ENCODE measurements around the gene FAM184B. TPM values are rescaled to one million over a fixed set of nuclear protein-coding genes. Genes with fewer than 3 reads are reported as not detected.

Gene FAM184B
- total RNA-seq, 1 experiment from 2014 or later: not detected

GRCh38 chr4:17773135-17773698 is 8.2 kb downstream of the FAM184B start:
- no peaks in the 10 kb centered on the region for H3K4me1 Mint-ChIP-seq (ENCODE audit: low read depth, unreplicated experiment)
- no peak overlapping the region for H3K4me3 Mint-ChIP-seq (ENCODE audit: unreplicated experiment)
- intact Hi-C loops (cut with micrococcal nuclease; ENCODE audit: unreplicated experiment): no loop called here
- no peaks in the 10 kb centered on the region for H3K36me3 Mint-ChIP-seq (ENCODE audit: insufficient read depth, unreplicated experiment)
- DNase-seq: no peak
- H3K4me1 ChIP-seq: no peaks in the 10 kb centered on the region
- TF ChIP-seq CTCF (IDR thresholded peaks at IDR 0.05; ENCODE audit: insufficient read depth in 1 of 2, low read depth in 1 of 2, low read length in 1 of 2, severe bottlenecking in 1 of 2, unreplicated experiment in 1 of 2): no peak
- H3K9me3 ChIP-seq: no peaks in the 10 kb centered on the region
- H3K9me3 Mint-ChIP-seq (ENCODE audit: unreplicated experiment): no peaks in the 10 kb centered on the region
- CTCF ChIA-PET: no interaction called here
- no peak overlapping the region for H3K27ac Mint-ChIP-seq (ENCODE audit: unreplicated experiment)
- H3K27me3 Mint-ChIP-seq (ENCODE audit: insufficient read depth, unreplicated experiment): no peaks in the 10 kb centered on the region
- POLR2A ChIA-PET: no interaction called here
- no peak overlapping the region for H3K4me3 ChIP-seq (ENCODE audit: low read depth, low read length)
- H3K27me3 ChIP-seq (replicated peaks; ENCODE audit: control insufficient read depth, insufficient read depth, low read length): no peaks in the 10 kb centered on the region
- H3K36me3 ChIP-seq (ENCODE audit: control insufficient read depth, insufficient read depth, low read length): no peaks in the 10 kb centered on the region
- BruUV-seq (replicated peaks): no TSS peak

GRCh38 chr4:17771284-17771908 is 10.0 kb downstream of the FAM184B start:
- Histone ChIP-seq H3K4me1 (no peaks in the 10 kb centered on the region), H3K4me3 (ENCODE audit: low read depth, low read length) (no peak overlapping the region), H3K27me3 (replicated peaks; ENCODE audit: control insufficient read depth, insufficient read depth, low read length) (no peaks in the 10 kb centered on the region), H3K36me3 (ENCODE audit: control insufficient read depth, insufficient read depth, low read length) (no peaks in the 10 kb centered on the region), H3K9me3 (no peaks in the 10 kb centered on the region)
- Mint-ChIP-seq H3K27ac (ENCODE audit: unreplicated experiment) (no peak overlapping the region), H3K9me3 (ENCODE audit: unreplicated experiment) (no peaks in the 10 kb centered on the region), H3K4me3 (ENCODE audit: unreplicated experiment) (no peak overlapping the region), H3K36me3 (ENCODE audit: insufficient read depth, unreplicated experiment) (no peaks in the 10 kb centered on the region), H3K4me1 (ENCODE audit: low read depth, unreplicated experiment) (no peaks in the 10 kb centered on the region), H3K27me3 (ENCODE audit: insufficient read depth, unreplicated experiment) (no peaks in the 10 kb centered on the region)
- no TSS peak for BruUV-seq (replicated peaks)
- intact Hi-C loops (cut with micrococcal nuclease; ENCODE audit: unreplicated experiment): no loop called here
- DNase-seq: no peak
- CTCF ChIA-PET: no interaction called here
- TF ChIP-seq CTCF (IDR thresholded peaks at IDR 0.05; ENCODE audit: insufficient read depth in 1 of 2, low read depth in 1 of 2, low read length in 1 of 2, severe bottlenecking in 1 of 2, unreplicated experiment in 1 of 2): no peak
- POLR2A ChIA-PET: no interaction called here

GRCh38 chr4:17770845-17771244 is 10.6 kb downstream of the FAM184B start:
- intact Hi-C loops (cut with micrococcal nuclease; ENCODE audit: unreplicated experiment): no loop called here
- CTCF ChIA-PET: no interaction called here

More at GRCh38 chr4:17770845-17771244, 10.6 kb downstream of the FAM184B start:
- no peak for TF ChIP-seq CTCF (IDR thresholded peaks at IDR 0.05; ENCODE audit: insufficient read depth in 1 of 2, low read depth in 1 of 2, low read length in 1 of 2, severe bottlenecking in 1 of 2, unreplicated experiment in 1 of 2)
- Histone ChIP-seq H3K27me3 (replicated peaks; ENCODE audit: control insufficient read depth, insufficient read depth, low read length) (no peaks in the 10 kb centered on the region), H3K36me3 (ENCODE audit: control insufficient read depth, insufficient read depth, low read length) (no peaks in the 10 kb centered on the region), H3K4me3 (ENCODE audit: low read depth, low read length) (no peak overlapping the region), H3K9me3 (no peaks in the 10 kb centered on the region), H3K4me1 (no peaks in the 10 kb centered on the region)
- DNase-seq: no peak
- no peaks in the 10 kb centered on the region for H3K4me1 Mint-ChIP-seq (ENCODE audit: low read depth, unreplicated experiment)
- no peak overlapping the region for H3K4me3 Mint-ChIP-seq (ENCODE audit: unreplicated experiment)
- POLR2A ChIA-PET: no interaction called here
- H3K27ac Mint-ChIP-seq (ENCODE audit: unreplicated experiment): no peak overlapping the region
- H3K9me3 Mint-ChIP-seq (ENCODE audit: unreplicated experiment): peaks cover under 1% of the 10 kb centered on the region
- H3K27me3 Mint-ChIP-seq (ENCODE audit: insufficient read depth, unreplicated experiment): no peaks in the 10 kb centered on the region
- BruUV-seq (replicated peaks): no TSS peak
- no peaks in the 10 kb centered on the region for H3K36me3 Mint-ChIP-seq (ENCODE audit: insufficient read depth, unreplicated experiment)
